Ishikawa (cell line): ENCODE results near the gene DHDH.

Experiments
- CEBPB ChIP-seq: IDR thresholded peaks from 2 replicates; pipeline ENCODE4 v1.6.1; 2012
- CREB1 ChIP-seq: IDR thresholded peaks from 2 replicates; pipeline ENCODE4 v1.6.1; 2012; ENCODE audit warnings: low read depth
- EGR1 ChIP-seq: IDR thresholded peaks from 2 replicates; pipeline ENCODE4 v1.6.1; 2012
- EP300 ChIP-seq: IDR thresholded peaks from 2 replicates; pipeline ENCODE4 v1.6.1; 2012; ENCODE audit warnings: borderline replicate concordance
- FOXM1 ChIP-seq: IDR thresholded peaks from 2 replicates; pipeline ENCODE4 v1.6.1; 2012; ENCODE audit warnings: low read depth, borderline replicate concordance
- MAX ChIP-seq: IDR thresholded peaks from 2 replicates; pipeline ENCODE4 v1.6.1; 2012
- NFIC ChIP-seq: IDR thresholded peaks from 2 replicates; pipeline ENCODE4 v1.6.1; 2012
- RAD21 ChIP-seq: IDR thresholded peaks from 2 replicates; pipeline ENCODE4 v1.6.1; 2012; ENCODE audit warnings: low read depth
- REST ChIP-seq: IDR thresholded peaks from 2 replicates; pipeline ENCODE4 v1.6.1; 2012; ENCODE audit warnings: low read depth, mild to moderate bottlenecking
- TAF1 ChIP-seq: IDR thresholded peaks from 2 replicates; pipeline ENCODE4 v1.6.1; 2012; ENCODE audit warnings: low read depth, mild to moderate bottlenecking
- TCF12 ChIP-seq: IDR thresholded peaks from 2 replicates; pipeline ENCODE4 v1.6.1; 2012; ENCODE audit warnings: low read depth
- TEAD4 ChIP-seq: IDR thresholded peaks from 2 replicates; pipeline ENCODE4 v1.6.1; 2012
- USF1 ChIP-seq: IDR thresholded peaks from 2 replicates; pipeline ENCODE4 v1.6.1; 2012
- YY1 ChIP-seq: IDR thresholded peaks from 2 replicates; pipeline ENCODE4 v1.6.1; 2012; ENCODE audit warnings: low read depth
- ZBTB7A ChIP-seq: IDR thresholded peaks from 2 replicates; pipeline ENCODE4 v1.6.1; 2012; ENCODE audit warnings: low read depth

DHDH gene

GRCh38 chr19:48982280-48982679 is 48.8 kb downstream of the DHDH start:
- TF ChIP-seq CEBPB (peak; percentile 7; the same call in 1 of the 2 replicates), TAF1 (no peak)

GRCh38 chr19:48985711-48986110 is 52.2 kb downstream of the DHDH start:
- TF ChIP-seq NFIC (no peak), TAF1 (no peak), RAD21 (no peak), CREB1 (no peak), USF1 (no peak), TEAD4 (no peak), CEBPB (no peak), YY1 (no peak), EGR1 (no peak), FOXM1 (no peak), TCF12 (no peak), MAX (no peak), ZBTB7A (no peak), REST (no peak), EP300 (no peak)

GRCh38 chr19:48986211-48986610 is 52.7 kb downstream of the DHDH start:
- TF ChIP-seq REST (no peak), RAD21 (no peak), YY1 (no peak), NFIC (no peak), MAX (no peak), EP300 (no peak), TCF12 (no peak), ZBTB7A (no peak), TAF1 (no peak), TEAD4 (no peak), CREB1 (no peak), USF1 (no peak), FOXM1 (no peak), EGR1 (no peak)

GRCh38 chr19:48987323-48987722 is 53.8 kb downstream of the DHDH start:
- TF ChIP-seq EP300 (no peak), EGR1 (no peak), RAD21 (0 out of 2 replicates have a peak, but pooled peaks have one; percentile 0)

- no peak for TF ChIP-seq TEAD4
- no peak for TF ChIP-seq NFIC
- no peak for TF ChIP-seq RAD21
- no peak for TF ChIP-seq ZBTB7A
- TF ChIP-seq USF1: no peak
- TF ChIP-seq EP300: no peak
- no peak for TF ChIP-seq CREB1
- no peak for TF ChIP-seq EGR1
- TF ChIP-seq FOXM1: no peak
- no peak for TF ChIP-seq CEBPB
- TF ChIP-seq TAF1: no peak
Observed at GRCh38 chr19:48988286-48988685, 54.8 kb downstream of the DHDH start.

GRCh38 chr19:48988860-48989259 is 55.4 kb downstream of the DHDH start:
- TF ChIP-seq ZBTB7A: no peak
- TF ChIP-seq USF1: no peak
- no peak for TF ChIP-seq TCF12
- no peak for TF ChIP-seq RAD21
- no peak for TF ChIP-seq FOXM1
